Activated CD4-positive, alpha-beta memory T cell treated with anti-CD3 and anti-CD28 coated beads for 36 hours (primary cell): ENCODE measurements around the gene BMP6. TPM values are rescaled to one million over a fixed set of nuclear protein-coding genes. Genes with fewer than 3 reads are reported as not detected.
A peak's percentile ranks its signal among the peaks of the same experiment; 100 is the strongest.

Source experiments
- CTCF ChIA-PET: fragments of 350-600 bp; sonication (Branson Sonifier 250); formaldehyde crosslinking; loops from one replicate; lab custom pipeline; 2021; ENCODE audit warnings: antibody characterized with exemption, inconsistent platforms; lab: Charles Lee
- POLR2A ChIA-PET: fragments of 350-600 bp; sonication (Branson Sonifier 250); formaldehyde crosslinking; loops from one replicate; lab custom pipeline; 2021; ENCODE audit warnings: antibody characterized with exemption; lab: Charles Lee
- DNase-seq: peaks from one replicate; pipeline ENCODE4 v3.0.0-alpha.2; 2020
- H3K27ac Mint-ChIP-seq: one replicate; pipeline ENCODE4 v1.8.0; 2021; ENCODE audit warnings: mixed read lengths
- H3K27me3 Mint-ChIP-seq: one replicate; pipeline ENCODE4 v1.8.0; 2021; ENCODE audit warnings: mixed read lengths
- H3K36me3 Mint-ChIP-seq: one replicate; pipeline ENCODE4 v1.8.0; 2021; ENCODE audit warnings: mixed read lengths
- H3K4me1 Mint-ChIP-seq: one replicate; pipeline ENCODE4 v1.8.0; 2021; ENCODE audit warnings: low read depth, mixed read lengths
- H3K4me3 Mint-ChIP-seq: one replicate; pipeline ENCODE4 v1.8.0; 2021; ENCODE audit warnings: mild to moderate bottlenecking, mixed read lengths
- H3K9me3 Mint-ChIP-seq: one replicate; pipeline ENCODE4 v1.8.0; 2021; ENCODE audit warnings: mixed read lengths
- intact Hi-C: fragments of 100-400 bp; cut with micrococcal nuclease; formaldehyde crosslinking; loops from one replicate; pipeline ENCODE4 v1.15.1; 2023
- total RNA-seq, 2 experiments: library from RNA; stranded (reverse); gene quantifications; one replicate each; pipeline ENCODE4 v1.2.3, GENCODE V29; 2021

BMP6 gene
- total RNA-seq, 2 experiments from 2014 or later, result 0.40 to 0.46 TPM

- H3K4me1 Mint-ChIP-seq, result peaks cover 11% of the 10 kb centered on the region
- peaks cover 62% of the 10 kb centered on the region for H3K27me3 Mint-ChIP-seq
- no peaks in the 10 kb centered on the region for H3K36me3 Mint-ChIP-seq
- no peak for DNase-seq
- intact Hi-C loops, result loop anchor here (1.0 to 5.0 kb wide), 4 partner anchors 269 to 496 kb away; no protein-coding TSS in a partner anchor
- no peaks in the 10 kb centered on the region for H3K9me3 Mint-ChIP-seq
- POLR2A ChIA-PET, result no interaction called here
- H3K4me3 Mint-ChIP-seq, result no peak overlapping the region
- H3K27ac Mint-ChIP-seq, result no peak overlapping the region
- CTCF ChIA-PET, result interaction anchor here (0.9 to 5.7 kb wide), 9 partner anchors 9 to 495 kb away, joined by 3 to 48 read pairs (median 5); partner anchors contain the start of gene EEF1E1
These were observed 2.3 kb upstream of the BMP6 start for GRCh38 chr6:7723554-7723953.

GRCh38 chr6:7725412-7725811 is 487 bp upstream of the BMP6 start:
- Mint-ChIP-seq H3K9me3 (no peaks in the 10 kb centered on the region), H3K4me1 (peaks cover 14% of the 10 kb centered on the region), H3K36me3 (no peaks in the 10 kb centered on the region), H3K27me3 (peaks cover 71% of the 10 kb centered on the region), H3K4me3 (peak overlapping the region; percentile 66), H3K27ac (no peak overlapping the region)
- ChIA-PET POLR2A (no interaction called here), CTCF (interaction anchor here (1.0 to 5.7 kb wide), 3 partner anchors 281 to 494 kb away, joined by 3 to 48 read pairs (median 8); no protein-coding TSS in a partner anchor)
- no peak for DNase-seq
- intact Hi-C loops, result loop anchor here (2.0 to 5.0 kb wide), 2 partner anchors 187 to 339 kb away; partner anchors contain the start of genes BLOC1S5 and TXNDC5

- ChIA-PET CTCF (interaction anchor here (1.0 to 5.7 kb wide), 3 partner anchors 28 to 493 kb away, joined by 3 to 48 read pairs (median 3); no protein-coding TSS in a partner anchor), POLR2A (no interaction called here)
- H3K36me3 Mint-ChIP-seq, result no peaks in the 10 kb centered on the region
- no peaks in the 10 kb centered on the region for H3K9me3 Mint-ChIP-seq
- intact Hi-C loops, result loop anchor here (5.0 kb wide), 1 partner anchor 186 kb away; the partner anchor contains the start of gene TXNDC5
- peaks cover 14% of the 10 kb centered on the region for H3K4me1 Mint-ChIP-seq
- DNase-seq, result no peak
- H3K4me3 Mint-ChIP-seq, result peak overlapping the region; percentile 66
- no peak overlapping the region for H3K27ac Mint-ChIP-seq
- H3K27me3 Mint-ChIP-seq, result peaks cover 72% of the 10 kb centered on the region
These were observed 652 bp downstream of the BMP6 start for GRCh38 chr6:7726416-7727085.

GRCh38 chr6:7727086-7727945 is 1.4 kb downstream of the BMP6 start:
- POLR2A ChIA-PET, result no interaction called here
- Mint-ChIP-seq H3K27me3 (peaks cover 74% of the 10 kb centered on the region), H3K9me3 (no peaks in the 10 kb centered on the region), H3K36me3 (no peaks in the 10 kb centered on the region), H3K27ac (no peak overlapping the region), H3K4me3 (peak overlapping the region; percentile 37), H3K4me1 (peaks cover 14% of the 10 kb centered on the region)
- intact Hi-C loops, result loop anchor here (5.0 kb wide), 1 partner anchor 185 kb away; the partner anchor contains the start of gene TXNDC5
- DNase-seq, result no peak
- CTCF ChIA-PET, result interaction anchor here (1.0 to 5.7 kb wide), 3 partner anchors 29 to 492 kb away, joined by 3 to 48 read pairs (median 3); no protein-coding TSS in a partner anchor

GRCh38 chr6:7727946-7728854 is 2.3 kb downstream of the BMP6 start:
- intact Hi-C loops, result loop anchor here (5.0 kb wide), 1 partner anchor 184 kb away; the partner anchor contains the start of gene TXNDC5
- Mint-ChIP-seq H3K27me3 (peaks cover 73% of the 10 kb centered on the region), H3K27ac (no peak overlapping the region), H3K4me3 (peak overlapping the region; percentile 37), H3K36me3 (no peaks in the 10 kb centered on the region), H3K9me3 (no peaks in the 10 kb centered on the region), H3K4me1 (peaks cover 14% of the 10 kb centered on the region)
- POLR2A ChIA-PET, result no interaction called here
- peak; percentile 30 for DNase-seq
- CTCF ChIA-PET, result interaction anchor here (0.8 kb wide), 1 partner anchor 273 kb away, joined by 3 read pairs; no protein-coding TSS in a partner anchor

GRCh38 chr6:7728855-7729590 is 3.1 kb downstream of the BMP6 start:
- CTCF ChIA-PET, result no interaction called here
- intact Hi-C loops, result loop anchor here (5.0 kb wide), 1 partner anchor 183 kb away; the partner anchor contains the start of gene TXNDC5
- Mint-ChIP-seq H3K4me3 (no peak overlapping the region), H3K36me3 (no peaks in the 10 kb centered on the region), H3K4me1 (peaks cover 14% of the 10 kb centered on the region), H3K9me3 (no peaks in the 10 kb centered on the region), H3K27me3 (peaks cover 72% of the 10 kb centered on the region), H3K27ac (no peak overlapping the region)
- DNase-seq, result no peak
- POLR2A ChIA-PET, result no interaction called here

- Mint-ChIP-seq H3K27me3 (peaks cover 66% of the 10 kb centered on the region), H3K36me3 (no peaks in the 10 kb centered on the region), H3K4me1 (peaks cover 14% of the 10 kb centered on the region), H3K9me3 (no peaks in the 10 kb centered on the region), H3K27ac (no peak overlapping the region), H3K4me3 (no peak overlapping the region)
- no peak for DNase-seq
- ChIA-PET POLR2A (no interaction called here), CTCF (interaction anchor here (0.6 kb wide), 1 partner anchor 329 kb away, joined by 3 read pairs; no protein-coding TSS in a partner anchor)
- intact Hi-C loops, result no loop called here
These were observed 4.3 kb downstream of the BMP6 start for GRCh38 chr6:7730001-7730783.

GRCh38 chr6:7730784-7731227 is 4.9 kb downstream of the BMP6 start:
- H3K27me3 Mint-ChIP-seq, result peaks cover 62% of the 10 kb centered on the region
- intact Hi-C loops, result no loop called here
- DNase-seq, result no peak
- H3K36me3 Mint-ChIP-seq, result no peaks in the 10 kb centered on the region
- POLR2A ChIA-PET, result no interaction called here
- peaks cover 10% of the 10 kb centered on the region for H3K4me1 Mint-ChIP-seq
- no peaks in the 10 kb centered on the region for H3K9me3 Mint-ChIP-seq
- H3K4me3 Mint-ChIP-seq, result no peak overlapping the region
- CTCF ChIA-PET, result interaction anchor here (0.6 kb wide), 1 partner anchor 328 kb away, joined by 3 read pairs; no protein-coding TSS in a partner anchor
- no peak overlapping the region for H3K27ac Mint-ChIP-seq

- H3K36me3 Mint-ChIP-seq, result no peaks in the 10 kb centered on the region
- CTCF ChIA-PET, result no interaction called here
- no peak overlapping the region for H3K27ac Mint-ChIP-seq
- POLR2A ChIA-PET, result no interaction called here
- H3K4me3 Mint-ChIP-seq, result no peak overlapping the region
- intact Hi-C loops, result no loop called here
- peaks cover 8% of the 10 kb centered on the region for H3K4me1 Mint-ChIP-seq
- H3K9me3 Mint-ChIP-seq, result no peaks in the 10 kb centered on the region
- peaks cover 59% of the 10 kb centered on the region for H3K27me3 Mint-ChIP-seq
- DNase-seq, result no peak
These were observed 5.4 kb downstream of the BMP6 start for GRCh38 chr6:7731294-7731693.

GRCh38 chr6:7732228-7732627 is 6.3 kb downstream of the BMP6 start:
- ChIA-PET POLR2A (interaction anchor here (0.6 kb wide), 1 partner anchor 367 kb away, joined by 3 read pairs; no protein-coding TSS in a partner anchor), CTCF (interaction anchor here (1.6 kb wide), 1 partner anchor 9 kb away, joined by 5 read pairs; no protein-coding TSS in a partner anchor)
- Mint-ChIP-seq H3K27me3 (peaks cover 61% of the 10 kb centered on the region), H3K4me1 (peaks cover 8% of the 10 kb centered on the region), H3K36me3 (no peaks in the 10 kb centered on the region), H3K4me3 (no peak overlapping the region), H3K27ac (no peak overlapping the region), H3K9me3 (no peaks in the 10 kb centered on the region)
- intact Hi-C loops, result no loop called here
- no peak for DNase-seq
